Measurements from ENCODE around the gene PAMR1. TPM values are rescaled to one million over a fixed set of nuclear protein-coding genes. Genes with fewer than 3 reads are reported as not detected.

The PAMR1 gene
- total and polyA plus RNA-seq, 12 donors: 2.7 to 13.8 (median 5.2) TPM

GRCh38 chr11:35391922-35392688, 133.3 kb downstream of the PAMR1 start:
- peak; percentile 84 to 89 for DNase-seq
- intact Hi-C loops (cut with DNase I): loop anchor here (1.0 to 10.0 kb wide), 14 partner anchors 93 to 880 kb away; partner anchors contain the start of gene ELF5 (in 2 of the 10)
- no peak overlapping the region for H3K27ac ChIP-seq
- H3K4me1 ChIP-seq: peaks cover 0 to 31% (median 6%) of the 10 kb centered on the region in 9 donors
- no peaks in the 10 kb centered on the region for H3K9me3 ChIP-seq
- peak; percentile 75 to 96 (median 91) for TF ChIP-seq CTCF (IDR thresholded peaks at IDR 0.05)
- H3K36me3 ChIP-seq: no peaks in the 10 kb centered on the region
- peaks cover 0 to 6% (median 0%) of the 10 kb centered on the region in 7 donors for H3K27me3 ChIP-seq
- 23 to 27% methylated on average over 13 of the region's 13 CpGs for WGBS, 2 donors
- peak overlapping the region in 1 of 10 donors; percentile 7 for H3K4me3 ChIP-seq
- peak; percentile 91 to 96 (median 93) for ATAC-seq

GRCh38 chr11:35390737-35391682, 134.4 kb downstream of the PAMR1 start:
- no peak for DNase-seq
- TF ChIP-seq CTCF (IDR thresholded peaks at IDR 0.05): no peak
- H3K4me3 ChIP-seq: no peak overlapping the region
- 89 to 92% methylated on average over 13 of the region's 13 CpGs for WGBS, 2 donors
- intact Hi-C loops (cut with DNase I): loop anchor here (2.0 to 10.0 kb wide), 11 partner anchors 94 to 879 kb away; partner anchors contain the start of gene ELF5 (in 2 of the 10)
- peaks cover 0 to 32% (median 6%) of the 10 kb centered on the region in 9 donors for H3K4me1 ChIP-seq
- H3K27me3 ChIP-seq: peaks cover 0 to 6% (median 0%) of the 10 kb centered on the region in 7 donors
- H3K27ac ChIP-seq: no peak overlapping the region
- H3K9me3 ChIP-seq: no peaks in the 10 kb centered on the region
- no peak for ATAC-seq
- H3K36me3 ChIP-seq: no peaks in the 10 kb centered on the region

GRCh38 chr11:35389897-35390465, 135.4 kb downstream of the PAMR1 start:
- Histone ChIP-seq H3K4me1 (peaks cover 0 to 32% (median 6%) of the 10 kb centered on the region in 9 donors), H3K4me3 (no peak overlapping the region), H3K36me3 (no peaks in the 10 kb centered on the region), H3K27ac (no peak overlapping the region), H3K27me3 (peaks cover 0 to 6% (median 0%) of the 10 kb centered on the region in 7 donors), H3K9me3 (no peaks in the 10 kb centered on the region)
- ATAC-seq (no peak), DNase-seq (no peak)
- no peak for TF ChIP-seq CTCF (IDR thresholded peaks at IDR 0.05)
- intact Hi-C loops (cut with DNase I): loop anchor here (2.0 to 10.0 kb wide), 14 partner anchors 95 to 878 kb away; partner anchors contain the start of gene ELF5 (in 2 of the 10)
- WGBS, 2 donors: 84 to 88% methylated on average over 6 of the region's 6 CpGs

Data from heart right ventricle (tissue), 16 donors.